Hepatocyte (in vitro differentiated cells): Measurements from ENCODE around the gene UBE2E2.

Experiments
- EZH2 ChIP-seq: fragments of 200-600 bp; sonication (generic); IDR thresholded peaks from 2 replicates; pipeline ENCODE4 v1.6.1; 2016; ENCODE audit warnings: antibody characterized with exemption, mild to moderate bottlenecking, borderline replicate concordance
- EZH2phosphoT487 ChIP-seq: fragments of 200-600 bp; sonication (generic); IDR thresholded peaks from one replicate; pipeline ENCODE4 v1.6.1; 2018; ENCODE audit warnings: antibody characterized with exemption, mild to moderate bottlenecking, low read depth, moderate library complexity; ENCODE audit not compliant: unreplicated experiment, severe bottlenecking
- TF ChIP-seq, protein P1 (sequence below): fragments of 200-600 bp; sonication (generic); IDR thresholded peaks from 2 replicates; pipeline ENCODE4 v1.5.1; 2016; ENCODE audit warnings: antibody characterized with exemption, mild to moderate bottlenecking; ENCODE audit not compliant: poor library complexity

DNA sequence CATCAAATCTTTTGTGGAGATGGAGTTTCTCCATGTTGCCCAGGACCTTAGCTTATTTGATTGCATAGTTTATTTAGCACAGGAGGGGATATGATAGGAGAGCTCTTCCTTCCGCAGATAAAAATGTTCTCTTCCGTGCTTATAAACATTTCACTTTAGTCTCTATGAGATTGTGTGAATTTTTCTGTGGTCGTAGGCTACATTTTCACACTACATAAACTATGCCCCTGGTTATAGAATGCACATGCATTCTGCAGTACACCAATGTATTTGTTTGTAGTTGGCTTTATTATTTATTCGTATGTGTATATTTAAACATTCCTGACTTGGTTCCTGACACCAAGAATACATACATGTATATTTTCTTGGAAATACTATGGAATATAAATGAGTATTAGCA, 139.2 kb downstream of the UBE2E2 start:
- TF ChIP-seq, protein P1, sequence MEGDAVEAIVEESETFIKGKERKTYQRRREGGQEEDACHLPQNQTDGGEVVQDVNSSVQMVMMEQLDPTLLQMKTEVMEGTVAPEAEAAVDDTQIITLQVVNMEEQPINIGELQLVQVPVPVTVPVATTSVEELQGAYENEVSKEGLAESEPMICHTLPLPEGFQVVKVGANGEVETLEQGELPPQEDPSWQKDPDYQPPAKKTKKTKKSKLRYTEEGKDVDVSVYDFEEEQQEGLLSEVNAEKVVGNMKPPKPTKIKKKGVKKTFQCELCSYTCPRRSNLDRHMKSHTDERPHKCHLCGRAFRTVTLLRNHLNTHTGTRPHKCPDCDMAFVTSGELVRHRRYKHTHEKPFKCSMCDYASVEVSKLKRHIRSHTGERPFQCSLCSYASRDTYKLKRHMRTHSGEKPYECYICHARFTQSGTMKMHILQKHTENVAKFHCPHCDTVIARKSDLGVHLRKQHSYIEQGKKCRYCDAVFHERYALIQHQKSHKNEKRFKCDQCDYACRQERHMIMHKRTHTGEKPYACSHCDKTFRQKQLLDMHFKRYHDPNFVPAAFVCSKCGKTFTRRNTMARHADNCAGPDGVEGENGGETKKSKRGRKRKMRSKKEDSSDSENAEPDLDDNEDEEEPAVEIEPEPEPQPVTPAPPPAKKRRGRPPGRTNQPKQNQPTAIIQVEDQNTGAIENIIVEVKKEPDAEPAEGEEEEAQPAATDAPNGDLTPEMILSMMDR = no peak
- no peak for TF ChIP-seq EZH2
- no peak for TF ChIP-seq EZH2phosphoT487
